ENCODE results near the gene HSBP1L1.

The HSBP1L1 gene

GRCh38 chr18:79961527-79962291, 2.7 kb upstream of the HSBP1L1 start:
- DNase-seq: no peak

DNA sequence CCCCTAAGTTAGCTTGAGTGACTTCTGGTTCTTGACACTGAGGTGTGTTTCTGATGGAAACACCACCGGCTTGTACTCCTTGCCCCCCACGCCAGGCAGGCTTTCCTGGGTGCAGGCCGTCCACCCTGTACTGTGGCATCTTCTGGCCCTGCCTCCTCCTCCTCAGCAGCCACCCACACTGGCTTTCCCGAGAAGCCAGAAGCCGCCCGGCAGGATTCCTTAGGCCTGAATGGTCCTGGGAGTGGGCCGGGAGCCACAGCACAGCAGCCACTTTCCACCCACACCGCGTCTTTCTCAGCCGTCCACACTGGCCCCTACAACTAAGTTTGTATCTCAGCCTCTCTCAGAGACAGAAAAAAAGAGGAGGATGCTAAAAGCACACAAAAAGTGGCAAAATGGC, 2.1 kb upstream of the HSBP1L1 start:
- no peak for DNase-seq

DNA sequence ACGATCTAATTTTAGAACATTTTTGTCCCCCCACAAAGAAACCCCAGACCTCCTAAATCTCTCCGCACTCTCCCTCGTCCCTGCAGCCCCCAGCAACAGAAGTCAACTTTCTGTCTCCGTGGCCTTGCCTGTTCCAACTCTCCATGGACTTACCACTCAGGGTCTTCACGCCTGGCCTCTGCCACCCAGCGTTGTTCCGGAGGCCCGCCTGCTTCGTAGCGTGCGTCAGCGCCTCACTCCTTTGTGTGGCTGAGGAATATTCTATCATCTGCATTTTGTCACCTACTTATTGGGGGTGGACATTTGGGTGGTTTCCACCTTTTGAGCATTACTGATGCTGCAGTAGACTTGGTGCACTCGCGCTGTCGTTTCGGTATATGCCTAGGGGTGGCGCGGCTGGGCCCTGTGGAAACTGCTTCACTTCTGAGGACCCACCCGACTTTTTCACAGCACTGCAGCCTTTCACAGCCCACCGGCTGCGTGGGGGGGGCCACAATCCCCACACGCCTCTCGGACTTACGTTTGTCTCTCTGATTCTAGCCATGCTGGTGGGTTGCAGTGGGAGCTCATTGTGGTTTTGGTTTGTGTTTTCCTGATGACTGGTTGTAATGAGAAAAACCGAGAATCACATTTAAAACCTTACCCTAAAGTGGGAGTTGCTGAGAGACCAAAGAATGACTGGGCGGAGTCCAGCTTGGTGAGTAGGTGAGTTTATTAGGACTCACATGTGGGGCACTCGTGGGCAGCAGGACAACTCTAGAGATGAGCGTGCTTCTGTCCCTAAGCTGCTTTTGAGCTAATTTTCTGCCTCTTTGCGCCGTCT, 1.4 kb upstream of the HSBP1L1 start:
- peak; percentile 74 for DNase-seq

DNA sequence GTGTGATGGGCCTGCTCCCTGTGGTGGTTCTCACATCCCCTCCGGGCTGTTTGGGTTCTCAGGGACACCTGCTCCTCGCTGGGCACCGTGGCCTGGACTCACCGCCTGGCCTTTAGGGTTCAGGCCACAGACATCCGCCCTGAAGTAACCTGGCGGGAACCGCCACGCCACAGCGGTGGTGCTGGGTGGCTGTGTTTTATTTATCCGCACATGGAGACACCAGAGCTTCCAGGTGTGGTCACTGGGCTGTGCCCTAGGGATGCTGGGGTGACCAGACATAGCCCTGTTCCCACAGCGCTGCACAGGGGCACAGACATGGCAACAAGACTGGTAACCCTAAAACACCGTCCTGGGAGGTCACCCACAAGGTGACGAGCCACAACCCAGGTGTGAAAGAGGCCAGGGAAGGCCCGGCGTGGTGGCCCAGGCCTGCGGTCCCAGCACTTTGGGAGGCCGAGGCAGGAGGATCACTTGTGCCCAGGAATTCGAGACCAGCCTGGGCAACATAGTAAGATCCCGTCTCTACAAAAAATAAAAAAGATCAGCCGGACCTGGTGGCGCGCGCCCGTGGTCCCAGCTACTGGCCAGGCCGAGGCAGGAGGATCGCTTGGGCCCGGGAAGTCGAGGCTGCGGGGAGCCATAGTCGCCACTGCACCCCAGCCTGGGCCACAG, 649 bp upstream of the HSBP1L1 start:
- no peak for DNase-seq

DNA sequence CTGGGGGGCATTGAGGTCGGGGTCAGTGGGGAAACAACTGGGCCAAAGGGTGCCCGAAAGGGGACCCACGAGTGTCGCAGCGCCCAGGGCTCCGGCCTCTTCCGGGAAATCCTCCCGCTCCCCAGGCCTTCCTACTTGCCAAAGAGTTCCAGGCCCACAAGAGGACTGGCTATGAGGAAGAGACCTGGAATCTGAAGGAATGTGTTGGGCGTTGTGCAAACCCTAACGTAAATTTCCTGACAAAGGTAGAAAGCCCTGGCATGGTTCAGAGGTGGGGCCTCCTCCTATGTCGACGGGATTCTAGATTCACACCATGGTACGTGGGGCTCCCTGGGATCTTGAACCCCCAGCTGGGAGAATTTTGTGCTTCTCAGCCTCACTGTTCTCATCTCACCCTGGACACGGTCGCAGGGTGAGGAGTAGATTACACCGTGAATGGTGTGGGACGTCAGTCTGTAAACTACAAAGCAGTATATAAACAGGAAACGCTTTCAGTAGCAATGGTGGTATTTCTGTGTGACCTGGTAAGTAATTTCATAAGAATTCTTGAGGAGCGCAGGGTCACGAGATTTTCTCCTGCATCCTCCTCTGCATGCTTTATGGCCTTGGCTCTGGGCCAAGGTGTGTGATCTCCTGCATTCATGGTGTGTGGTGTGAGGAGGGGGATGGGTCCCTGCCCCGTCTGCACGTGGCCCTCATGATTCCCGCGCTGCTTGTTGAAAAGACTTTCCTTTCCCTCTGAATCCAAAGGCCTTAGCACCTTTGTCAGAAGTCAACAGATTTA, 868 bp downstream of the HSBP1L1 start:
- no peak for DNase-seq

GRCh38 chr18:79970419-79971133, 6.1 kb downstream of the HSBP1L1 start:
- no peak for DNase-seq

DNA sequence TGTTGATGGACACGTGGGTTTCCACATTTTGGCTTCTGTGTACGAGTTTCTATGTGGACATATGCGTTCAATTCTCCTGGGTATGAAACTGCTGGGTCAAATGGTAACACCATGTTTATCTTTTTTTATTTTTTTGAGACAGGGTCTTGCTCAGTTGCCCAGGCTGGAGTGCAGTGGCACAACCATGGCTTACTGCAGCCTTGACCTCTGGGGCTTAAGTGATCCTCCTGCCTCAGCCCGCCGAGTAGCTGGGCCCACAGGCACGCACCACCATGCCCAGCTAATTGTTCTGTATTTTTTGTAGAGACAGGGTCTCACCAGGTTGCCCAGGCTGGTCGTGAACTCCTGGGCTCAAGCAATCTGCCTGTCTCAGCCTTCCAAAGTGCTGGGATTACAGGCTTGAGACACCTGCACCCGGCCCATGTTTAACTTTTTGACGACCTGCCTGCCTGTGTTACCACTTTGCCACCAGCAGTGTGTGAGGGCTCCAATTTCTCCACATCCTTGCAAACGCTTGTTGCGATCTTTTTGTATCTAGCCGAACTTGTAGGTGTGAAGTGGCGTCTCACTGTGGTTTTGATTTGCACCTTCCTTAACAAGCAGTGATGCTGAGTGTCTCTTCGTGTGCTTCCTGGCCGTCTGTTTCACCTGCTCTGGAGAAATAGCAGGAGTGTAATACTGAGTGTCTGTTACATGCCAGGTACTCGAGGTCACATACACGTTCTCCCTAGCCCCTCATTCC, 6.9 kb downstream of the HSBP1L1 start:
- DNase-seq: no peak

GRCh38 chr18:79971986-79972385, 7.5 kb downstream of the HSBP1L1 start:
- DNase-seq: no peak

DNA sequence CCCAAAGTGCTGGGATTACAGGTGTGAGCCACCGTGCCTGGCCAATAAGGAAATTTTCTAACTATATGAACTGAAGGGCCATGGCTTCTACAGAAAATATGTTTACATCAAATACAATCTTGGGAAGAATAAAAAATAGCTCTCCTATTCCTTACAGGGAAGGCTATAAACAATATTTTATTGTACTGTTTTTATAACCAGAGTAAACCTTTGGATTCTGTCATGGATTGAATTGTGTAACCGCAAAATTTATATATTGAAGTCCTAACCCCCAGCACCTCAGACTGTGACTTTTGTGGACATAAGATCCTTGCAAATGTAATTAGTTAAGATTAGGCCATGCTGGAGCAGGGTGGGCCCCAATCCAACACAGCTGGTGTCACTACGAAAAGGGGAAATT, 8.3 kb downstream of the HSBP1L1 start:
- no peak for DNase-seq

DNA sequence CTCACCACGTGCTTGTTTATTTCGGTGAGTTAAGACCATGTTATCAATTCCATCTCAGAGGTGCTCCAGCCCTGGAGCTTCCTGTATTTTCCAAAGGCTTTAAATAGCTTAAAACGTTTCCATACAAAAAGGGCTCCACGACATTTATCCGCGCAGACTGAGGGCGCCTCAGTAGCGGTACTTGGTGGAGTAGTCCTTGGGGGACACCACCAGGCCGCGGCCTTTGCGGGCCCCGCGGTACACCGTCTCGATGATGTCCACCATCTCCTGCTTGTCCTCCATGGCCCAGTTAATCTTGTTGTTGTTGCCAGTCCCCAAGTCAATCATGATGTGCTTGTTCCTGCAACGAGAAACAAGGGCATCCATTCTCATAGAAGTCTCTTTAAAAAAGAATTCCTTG, 9.1 kb downstream of the HSBP1L1 start:
- DNase-seq: no peak

GRCh38 chr18:79974025-79974654, 9.7 kb downstream of the HSBP1L1 start:
- DNase-seq: no peak

- no peak for DNase-seq
Measured at GRCh38 chr18:79975043-79975442, 10.6 kb downstream of the HSBP1L1 start.

GRCh38 chr18:79975985-79976680, 11.7 kb downstream of the HSBP1L1 start:
- DNase-seq: no peak

- no peak for DNase-seq
Measured at GRCh38 chr18:79979843-79980242, 15.4 kb downstream of the HSBP1L1 start.

DNA sequence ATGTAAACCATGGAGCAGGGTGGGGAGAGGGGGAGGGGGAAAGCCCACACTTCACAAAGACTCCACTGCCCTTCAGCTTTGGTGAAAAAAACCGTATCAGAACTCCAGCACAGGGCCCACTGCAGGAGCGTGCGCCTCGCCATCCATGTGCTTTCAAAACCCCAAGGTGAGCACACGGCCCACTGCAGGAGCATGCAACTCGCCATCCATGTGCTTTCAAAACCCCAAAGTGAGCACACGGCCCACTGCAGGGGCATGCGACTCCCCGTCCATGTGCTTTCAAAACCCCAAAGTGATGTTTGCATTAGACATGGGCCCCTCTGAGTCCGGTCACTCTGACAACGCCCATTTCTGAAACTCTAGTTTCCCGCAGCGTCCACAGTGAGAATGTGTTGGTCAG, 16.1 kb downstream of the HSBP1L1 start:
- DNase-seq: no peak

GRCh38 chr18:79982736-79983135, 18.3 kb downstream of the HSBP1L1 start:
- no peak for DNase-seq

GRCh38 chr18:79983253-79983652, 18.8 kb downstream of the HSBP1L1 start:
- no peak for DNase-seq

DNA sequence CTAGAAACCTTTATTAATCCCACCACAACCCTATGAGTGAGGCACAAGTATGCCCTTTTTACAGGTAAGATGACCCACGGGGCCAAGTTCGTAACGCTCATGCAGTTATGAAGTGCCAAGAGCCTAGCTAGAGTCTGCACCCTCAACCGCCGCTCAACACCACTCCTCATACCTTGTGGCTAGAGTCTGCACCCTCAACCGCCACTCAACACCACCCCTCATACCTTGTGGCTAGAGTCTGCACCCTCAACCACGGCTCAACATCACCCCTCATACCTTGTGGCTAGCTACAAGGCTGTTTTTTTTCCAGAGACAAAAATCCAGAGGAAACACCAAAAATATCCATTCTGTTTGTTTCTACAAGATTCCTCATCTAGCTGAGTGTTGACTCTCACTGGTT, 19.4 kb downstream of the HSBP1L1 start:
- DNase-seq: peak; percentile 24

GRCh38 chr18:79985172-79985571, 20.7 kb downstream of the HSBP1L1 start:
- no peak for DNase-seq

GRCh38 chr18:79986726-79987125, 22.3 kb downstream of the HSBP1L1 start:
- no peak for DNase-seq

All from CD4-positive, alpha-beta T cell treated with Interleukin-17A for 1 hour (primary cell).